Suprapubic skin (tissue), 3 donors: ENCODE data around the gene ZNF555.

ENCODE experiments used
- EP300 ChIP-seq: sonication (generic); formaldehyde crosslinking; IDR thresholded peaks from one replicate; pipeline ENCODE4 v1.6.1; 2017; ENCODE audit warnings: antibody characterized with exemption
- TF ChIP-seq, protein P1 (sequence below), 2 donors: fragments of 200-600 bp in 1 of 2; fragments of 450-650 bp in 1 of 2; sonication (generic) in 1 of 2; IDR thresholded peaks; one replicate each; pipeline ENCODE4 v1.5.1; 2016 to 2019; ENCODE audit warnings: antibody characterized with exemption in 2 of 2, mild to moderate bottlenecking in 1 of 2, moderate library complexity in 1 of 2

- no peak for TF ChIP-seq EP300
- TF ChIP-seq, protein P1, sequence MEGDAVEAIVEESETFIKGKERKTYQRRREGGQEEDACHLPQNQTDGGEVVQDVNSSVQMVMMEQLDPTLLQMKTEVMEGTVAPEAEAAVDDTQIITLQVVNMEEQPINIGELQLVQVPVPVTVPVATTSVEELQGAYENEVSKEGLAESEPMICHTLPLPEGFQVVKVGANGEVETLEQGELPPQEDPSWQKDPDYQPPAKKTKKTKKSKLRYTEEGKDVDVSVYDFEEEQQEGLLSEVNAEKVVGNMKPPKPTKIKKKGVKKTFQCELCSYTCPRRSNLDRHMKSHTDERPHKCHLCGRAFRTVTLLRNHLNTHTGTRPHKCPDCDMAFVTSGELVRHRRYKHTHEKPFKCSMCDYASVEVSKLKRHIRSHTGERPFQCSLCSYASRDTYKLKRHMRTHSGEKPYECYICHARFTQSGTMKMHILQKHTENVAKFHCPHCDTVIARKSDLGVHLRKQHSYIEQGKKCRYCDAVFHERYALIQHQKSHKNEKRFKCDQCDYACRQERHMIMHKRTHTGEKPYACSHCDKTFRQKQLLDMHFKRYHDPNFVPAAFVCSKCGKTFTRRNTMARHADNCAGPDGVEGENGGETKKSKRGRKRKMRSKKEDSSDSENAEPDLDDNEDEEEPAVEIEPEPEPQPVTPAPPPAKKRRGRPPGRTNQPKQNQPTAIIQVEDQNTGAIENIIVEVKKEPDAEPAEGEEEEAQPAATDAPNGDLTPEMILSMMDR (IDR thresholded peaks at IDR 0.05), result no peak
Measured at GRCh38 chr19:2827840-2828489, 13.3 kb upstream of the ZNF555 start.
